Stomach (tissue), 9 donors: Measurements from ENCODE around the gene SEMA4D. TPM values are rescaled to one million over a fixed set of nuclear protein-coding genes. Genes with fewer than 3 reads are reported as not detected.

ENCODE experiments used
- DNase-seq, 2 donors: peaks; one replicate each; pipeline versions ENCODE4 v3.0.0 to v3.0.0-alpha.2; 2013 to 2019
- H3K27ac ChIP-seq, 5 donors: fragments of 200-600 bp in 4 of 5; sonication (generic) in 4 of 5; one replicate each; pipeline ENCODE4 v1.5.1; 2013 to 2019; ENCODE audit warnings: mild to moderate bottlenecking in 1 of 5, moderate library complexity in 1 of 5
- H3K27me3 ChIP-seq, 3 donors: fragments of 200-600 bp; sonication (generic); one replicate each; pipeline ENCODE4 v1.5.1; 2017 to 2019; ENCODE audit warnings: mixed run types in 1 of 3
- H3K36me3 ChIP-seq, 4 donors: fragments of 200-600 bp; sonication (generic); 1 replicate in 3 of 4; 2 replicates in 1 of 4; pipeline ENCODE4 v1.5.1; 2016 to 2019
- H3K4me1 ChIP-seq, 4 donors: fragments of 200-600 bp; sonication (generic); one replicate each; pipeline ENCODE4 v1.5.1; 2016 to 2019
- H3K4me3 ChIP-seq, 4 donors: fragments of 200-600 bp; sonication (generic) in 3 of 4; one replicate each; pipeline ENCODE4 v1.5.1; 2016 to 2019; ENCODE audit warnings: mild to moderate bottlenecking in 1 of 4
- H3K9me3 ChIP-seq, 4 donors: fragments of 200-600 bp; sonication (generic); one replicate each; pipeline ENCODE4 v1.5.1; 2016 to 2019
- CTCF ChIP-seq, 7 experiments: fragments of 450-650 bp in 4 of 7; fragments of 200-600 bp in 3 of 7; sonication (generic) in 3 of 7; IDR thresholded peaks; one replicate each; pipeline ENCODE4 v1.5.1; 2016 to 2019; ENCODE audit warnings: antibody characterized with exemption in 7 of 7, control low read depth in 2 of 7, mild to moderate bottlenecking in 1 of 7
- EP300 ChIP-seq: sonication (generic); formaldehyde crosslinking; IDR thresholded peaks from one replicate; pipeline ENCODE4 v1.6.1; 2017; ENCODE audit warnings: antibody characterized with exemption
- POLR2A ChIP-seq, 4 donors: fragments of 450-650 bp; IDR thresholded peaks; one replicate each; pipeline ENCODE4 v1.6.1; 2016; ENCODE audit warnings: antibody characterized with exemption in 4 of 4, control low read depth in 2 of 4, mild to moderate bottlenecking in 1 of 4, moderate library complexity in 1 of 4
- POLR2AphosphoS5 ChIP-seq, 3 donors: sonication (generic); formaldehyde crosslinking; IDR thresholded peaks; one replicate each; pipeline ENCODE4 v1.6.1; 2016; ENCODE audit warnings: antibody characterized with exemption in 3 of 3
- WGBS, 5 donors: extraction: QIAGEN DNeasy Blood & Tissue Kit in 3 of 5; methylation state at CpG; one replicate each; pipeline versions ENCODE4 v1.1.5 to v1.1.7; 2013 to 2018; 5-methylcytosine and 5-hydroxymethylcytosine counted together
- intact Hi-C: fragments of 100-400 bp; cut with DNase I; formaldehyde crosslinking; loops from one replicate; pipeline ENCODE4 v1.15.1; 2023; ENCODE audit warnings: low total_unique reads
- polyA plus RNA-seq, 3 donors: library from polyadenylated mRNA; stranded (reverse); fragments of 200-250 nt; gene quantifications; one replicate each; pipeline ENCODE4 v1.2.3, GENCODE V29; 2013
- total RNA-seq, 5 donors: library from RNA; depleted of rRNA; stranded (reverse); fragments of >200 nt; gene quantifications; one replicate each; pipeline versions ENCODE4 v1.1.0 to v1.2.3, GENCODE V29; 2014 to 2016
- donor health status: healthy with polysubstance abuse.
- donor health status: Bipolar disorder and iron deficiency.
- donor health status: healthy.

The SEMA4D gene
- total and polyA plus RNA-seq, 8 donors: 4.9 to 43.3 (median 12.5) TPM

DNA sequence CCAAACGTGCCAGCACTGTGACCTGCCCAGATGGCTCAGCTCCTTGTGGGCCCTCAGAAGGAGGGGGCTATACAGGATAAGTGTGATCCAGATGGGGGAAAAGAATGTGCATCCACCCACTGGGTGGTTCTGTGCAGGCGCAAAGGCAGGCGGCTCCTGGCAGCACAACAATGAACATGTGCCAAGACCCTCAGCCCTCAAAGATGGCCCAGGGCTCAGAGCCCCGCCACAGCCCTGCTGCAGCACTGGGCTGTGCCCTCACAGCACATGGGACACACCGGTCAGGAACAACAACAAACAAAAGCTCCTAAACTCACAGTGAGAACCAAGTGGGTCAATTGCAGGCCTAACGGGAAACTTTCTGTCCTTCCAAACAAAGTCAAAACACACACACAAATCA lies 4.7 kb downstream of the SEMA4D start:
- no peaks in the 10 kb centered on the region for H3K36me3 ChIP-seq
- no peaks in the 10 kb centered on the region for H3K9me3 ChIP-seq
- H3K27ac ChIP-seq: peak overlapping the region in 1 of 5 donors; percentile 16
- intact Hi-C loops: no loop called here
- no peaks in the 10 kb centered on the region for H3K27me3 ChIP-seq
- H3K4me3 ChIP-seq: no peak overlapping the region
- 68 to 81% (median 72%) methylated on average over 6 of the region's 6 CpGs for WGBS, 5 donors
- no peak for TF ChIP-seq POLR2AphosphoS5 (IDR thresholded peaks at IDR 0.05)
- TF ChIP-seq EP300: no peak
- no peak for TF ChIP-seq POLR2A (IDR thresholded peaks at IDR 0.05)
- TF ChIP-seq CTCF (IDR thresholded peaks at IDR 0.05): no peak
- DNase-seq: no peak
- peaks cover 30 to 65% (median 54%) of the 10 kb centered on the region in 4 donors for H3K4me1 ChIP-seq

DNA sequence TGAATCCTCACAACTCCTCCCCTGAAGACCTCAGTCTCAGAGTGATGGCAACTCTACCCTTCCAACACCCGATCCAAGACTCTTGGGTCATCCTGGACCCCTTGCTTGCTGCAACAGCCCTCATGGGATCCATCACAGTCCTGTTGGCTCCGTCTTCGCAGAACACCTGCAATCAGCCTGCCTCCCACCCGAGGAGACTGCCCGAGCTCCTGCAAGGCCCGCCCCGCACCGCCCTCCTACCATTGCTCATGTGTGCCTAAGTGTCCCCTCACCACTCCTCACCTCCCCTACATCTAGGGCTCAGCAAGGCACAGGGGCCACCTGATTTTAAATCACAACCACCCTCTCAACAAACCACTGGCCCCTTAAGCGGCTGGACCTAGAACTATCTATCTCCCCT lies 5.3 kb downstream of the SEMA4D start:
- Histone ChIP-seq H3K4me3 (no peak overlapping the region), H3K36me3 (no peaks in the 10 kb centered on the region), H3K9me3 (no peaks in the 10 kb centered on the region), H3K4me1 (peaks cover 29 to 68% (median 53%) of the 10 kb centered on the region in 4 donors), H3K27me3 (no peaks in the 10 kb centered on the region), H3K27ac (no peak overlapping the region)
- intact Hi-C loops: no loop called here
- whole genome bisulfite sequencing, 5 donors: 92 to 96% (median 95%) methylated on average over 7 to 9 of the region's 9 CpGs
- DNase-seq: no peak
- TF ChIP-seq POLR2A (IDR thresholded peaks at IDR 0.05) (no peak), CTCF (IDR thresholded peaks at IDR 0.05) (no peak), EP300 (no peak), POLR2AphosphoS5 (IDR thresholded peaks at IDR 0.05) (no peak)

DNA sequence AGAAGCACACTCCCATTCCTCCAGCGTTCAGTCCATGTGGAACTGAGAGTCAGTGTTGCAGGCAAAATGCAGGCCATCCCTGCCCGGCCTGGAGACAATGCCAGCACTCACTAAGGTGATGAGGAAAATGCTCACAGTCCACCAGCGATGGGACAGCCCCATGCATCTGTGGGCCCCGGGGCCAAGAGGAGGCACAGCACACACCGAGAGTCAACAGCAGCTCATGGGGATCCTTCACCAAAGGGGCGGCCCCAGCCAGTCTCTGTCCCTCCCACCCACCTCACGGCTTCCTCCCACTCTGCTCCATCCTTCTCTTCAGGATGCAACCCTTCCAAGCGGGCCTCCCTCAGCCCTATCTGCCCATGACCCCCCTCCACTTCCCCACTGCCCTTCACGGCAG lies 6.2 kb downstream of the SEMA4D start:
- 77 to 91% (median 87%) methylated on average over 9 of the region's 9 CpGs for WGBS, 5 donors
- Histone ChIP-seq H3K9me3 (peaks cover 0 to under 1% (median 0%) of the 10 kb centered on the region in 4 donors), H3K27ac (no peak overlapping the region), H3K27me3 (no peaks in the 10 kb centered on the region), H3K4me1 (peaks cover 25 to 63% (median 49%) of the 10 kb centered on the region in 4 donors), H3K4me3 (no peak overlapping the region), H3K36me3 (no peaks in the 10 kb centered on the region)
- DNase-seq: peak in 1 of 2 donors; percentile 22
- TF ChIP-seq CTCF (IDR thresholded peaks at IDR 0.05) (no peak), EP300 (no peak), POLR2AphosphoS5 (IDR thresholded peaks at IDR 0.05) (no peak), POLR2A (IDR thresholded peaks at IDR 0.05) (no peak)
- intact Hi-C loops: no loop called here

- WGBS, 5 donors: 76 to 84% (median 77%) methylated on average over 13 of the region's 13 CpGs
- DNase-seq: no peak
- intact Hi-C loops: no loop called here
- Histone ChIP-seq H3K27me3 (no peaks in the 10 kb centered on the region), H3K36me3 (no peaks in the 10 kb centered on the region), H3K9me3 (peaks cover 0 to 5% (median 0%) of the 10 kb centered on the region in 4 donors), H3K4me1 (peaks cover 7 to 51% (median 30%) of the 10 kb centered on the region in 4 donors), H3K4me3 (no peak overlapping the region), H3K27ac (no peak overlapping the region)
- TF ChIP-seq CTCF (IDR thresholded peaks at IDR 0.05) (no peak), POLR2AphosphoS5 (IDR thresholded peaks at IDR 0.05) (no peak), POLR2A (IDR thresholded peaks at IDR 0.05) (no peak), EP300 (no peak)
These were observed 8.1 kb downstream of the SEMA4D start for GRCh38 chr9:89489548-89490530.
